ENCODE data around the gene ATR.

ATR gene

DNA sequence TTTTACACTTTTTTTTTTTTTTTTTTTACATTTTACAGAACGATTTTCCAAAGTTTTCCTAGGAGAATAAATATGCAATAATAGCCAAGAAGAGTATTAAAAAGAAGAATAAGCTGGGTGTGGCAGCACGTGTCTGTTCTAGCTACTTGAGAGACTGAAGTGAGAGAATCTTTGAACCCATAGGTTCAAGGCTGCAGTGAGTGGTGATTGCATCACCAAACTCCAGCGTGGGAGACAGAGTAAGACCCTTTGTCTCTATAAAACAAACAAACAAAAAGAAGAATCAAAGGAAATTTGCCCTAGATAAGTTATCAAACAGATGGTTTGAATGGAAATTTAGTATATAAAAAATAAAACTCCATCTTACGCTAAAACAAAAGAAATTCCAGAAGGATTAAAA is 144.0 kb downstream of the ATR start:
- no peaks in the 10 kb centered on the region for H3K36me3 ChIP-seq (ENCODE audit: control insufficient read depth, insufficient read depth, low read length)
- H3K27ac ChIP-seq: no peak overlapping the region
- no peak overlapping the region for H3K9ac ChIP-seq
- H3K9me3 ChIP-seq (ENCODE audit: control insufficient read depth, low read length): no peaks in the 10 kb centered on the region
- H3K27me3 ChIP-seq (ENCODE audit: control insufficient read depth, insufficient read depth, low read length): no peaks in the 10 kb centered on the region
- H3K79me2 ChIP-seq: peaks cover 7% of the 10 kb centered on the region
- no peaks in the 10 kb centered on the region for H3K4me1 ChIP-seq
- H3K4me2 ChIP-seq (ENCODE audit: low read length): no peak overlapping the region
- TF ChIP-seq, protein P1, sequence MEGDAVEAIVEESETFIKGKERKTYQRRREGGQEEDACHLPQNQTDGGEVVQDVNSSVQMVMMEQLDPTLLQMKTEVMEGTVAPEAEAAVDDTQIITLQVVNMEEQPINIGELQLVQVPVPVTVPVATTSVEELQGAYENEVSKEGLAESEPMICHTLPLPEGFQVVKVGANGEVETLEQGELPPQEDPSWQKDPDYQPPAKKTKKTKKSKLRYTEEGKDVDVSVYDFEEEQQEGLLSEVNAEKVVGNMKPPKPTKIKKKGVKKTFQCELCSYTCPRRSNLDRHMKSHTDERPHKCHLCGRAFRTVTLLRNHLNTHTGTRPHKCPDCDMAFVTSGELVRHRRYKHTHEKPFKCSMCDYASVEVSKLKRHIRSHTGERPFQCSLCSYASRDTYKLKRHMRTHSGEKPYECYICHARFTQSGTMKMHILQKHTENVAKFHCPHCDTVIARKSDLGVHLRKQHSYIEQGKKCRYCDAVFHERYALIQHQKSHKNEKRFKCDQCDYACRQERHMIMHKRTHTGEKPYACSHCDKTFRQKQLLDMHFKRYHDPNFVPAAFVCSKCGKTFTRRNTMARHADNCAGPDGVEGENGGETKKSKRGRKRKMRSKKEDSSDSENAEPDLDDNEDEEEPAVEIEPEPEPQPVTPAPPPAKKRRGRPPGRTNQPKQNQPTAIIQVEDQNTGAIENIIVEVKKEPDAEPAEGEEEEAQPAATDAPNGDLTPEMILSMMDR (IDR thresholded peaks at IDR 0.05): no peak
- no peak overlapping the region for H3K4me3 ChIP-seq (ENCODE audit: low read depth, low read length)
- no peak overlapping the region for H2AFZ ChIP-seq

DNA sequence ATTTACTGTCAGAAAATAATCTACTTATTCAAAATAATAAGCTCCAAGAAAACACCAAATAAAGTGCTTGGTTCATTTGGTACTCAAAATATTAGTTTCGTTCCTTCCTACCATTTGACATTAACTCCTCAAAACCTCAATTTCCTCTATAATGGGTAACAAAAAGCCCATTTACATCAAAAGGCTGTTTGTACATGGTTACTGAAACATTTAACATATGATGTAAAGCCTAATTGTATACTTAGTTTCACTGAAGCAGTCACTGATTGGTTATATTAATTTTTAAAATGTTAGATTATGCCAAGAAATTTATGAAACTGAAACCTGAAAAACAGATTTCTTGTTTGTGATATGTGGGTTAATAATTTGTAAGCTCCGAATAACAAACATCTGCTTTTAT is 145.4 kb downstream of the ATR start:
- Histone ChIP-seq H3K36me3 (ENCODE audit: control insufficient read depth, insufficient read depth, low read length) (no peaks in the 10 kb centered on the region), H3K4me1 (no peaks in the 10 kb centered on the region), H3K9ac (no peak overlapping the region), H2AFZ (no peak overlapping the region), H3K27ac (no peak overlapping the region), H3K27me3 (ENCODE audit: control insufficient read depth, insufficient read depth, low read length) (no peaks in the 10 kb centered on the region), H3K4me3 (ENCODE audit: low read depth, low read length) (no peak overlapping the region), H3K79me2 (peaks cover 3% of the 10 kb centered on the region), H3K4me2 (ENCODE audit: low read length) (no peak overlapping the region), H3K9me3 (ENCODE audit: control insufficient read depth, low read length) (no peaks in the 10 kb centered on the region)
- TF ChIP-seq, protein P1 (IDR thresholded peaks at IDR 0.05): no peak

DNA sequence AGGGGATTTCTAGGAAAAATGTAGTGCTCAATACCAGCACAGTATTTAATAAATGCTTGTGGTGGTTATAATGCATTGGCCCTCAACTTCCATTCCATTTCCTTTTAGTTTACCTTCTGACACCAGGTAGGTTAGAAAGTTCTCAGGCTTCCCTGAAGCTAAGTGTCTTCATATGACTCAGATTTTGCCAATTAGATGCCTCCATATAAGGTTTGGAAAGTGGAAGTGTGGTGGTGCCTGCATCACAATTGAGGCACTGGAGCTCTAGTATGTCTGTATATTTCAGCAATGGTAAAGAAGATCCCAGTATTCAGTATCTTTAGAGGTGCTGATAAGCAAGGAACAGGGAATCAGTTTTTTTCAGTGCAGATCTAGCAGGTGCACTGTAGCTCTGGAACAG is 149.0 kb downstream of the ATR start:
- TF ChIP-seq, protein P1 (IDR thresholded peaks at IDR 0.05): no peak

DNA sequence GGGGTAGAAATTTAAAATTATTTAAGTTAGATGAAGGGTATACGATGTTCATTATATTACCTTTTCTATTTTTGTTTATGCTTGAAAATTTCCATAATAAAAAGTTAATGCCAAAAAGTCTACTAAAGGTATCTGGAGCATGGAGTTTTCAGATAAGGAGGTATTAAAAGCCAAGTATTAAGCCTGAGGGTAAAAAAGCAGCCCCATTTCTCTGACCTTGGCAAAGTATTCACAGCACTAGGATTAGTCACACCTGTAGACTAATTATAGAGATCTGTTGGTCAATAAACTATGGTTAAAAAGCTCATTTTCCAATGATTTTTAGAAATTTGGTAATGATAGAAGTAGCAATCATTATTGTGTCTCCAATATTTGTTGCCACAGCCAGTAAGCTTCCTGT is 153.8 kb downstream of the ATR start:
- TF ChIP-seq, protein P1 (IDR thresholded peaks at IDR 0.05): no peak
- H2AFZ ChIP-seq: no peak overlapping the region
- no peaks in the 10 kb centered on the region for H3K4me1 ChIP-seq
- no peaks in the 10 kb centered on the region for H3K36me3 ChIP-seq (ENCODE audit: control insufficient read depth, insufficient read depth, low read length)
- H3K4me3 ChIP-seq (ENCODE audit: low read depth, low read length): no peak overlapping the region
- no peak overlapping the region for H3K4me2 ChIP-seq (ENCODE audit: low read length)
- no peaks in the 10 kb centered on the region for H3K27me3 ChIP-seq (ENCODE audit: control insufficient read depth, insufficient read depth, low read length)
- H3K9me3 ChIP-seq (ENCODE audit: control insufficient read depth, low read length): no peaks in the 10 kb centered on the region
- no peak overlapping the region for H3K9ac ChIP-seq
- no peak overlapping the region for H3K27ac ChIP-seq
- no peaks in the 10 kb centered on the region for H3K79me2 ChIP-seq

More for the DNA sequence above, 149.0 kb downstream of the ATR start:
- Histone ChIP-seq H3K9ac (no peak overlapping the region), H3K36me3 (ENCODE audit: control insufficient read depth, insufficient read depth, low read length) (no peaks in the 10 kb centered on the region), H3K4me3 (ENCODE audit: low read depth, low read length) (no peak overlapping the region), H3K9me3 (ENCODE audit: control insufficient read depth, low read length) (no peaks in the 10 kb centered on the region), H3K27ac (no peak overlapping the region), H3K4me1 (no peaks in the 10 kb centered on the region), H3K79me2 (no peaks in the 10 kb centered on the region), H3K27me3 (ENCODE audit: control insufficient read depth, insufficient read depth, low read length) (no peaks in the 10 kb centered on the region), H3K4me2 (ENCODE audit: low read length) (no peak overlapping the region), H2AFZ (no peak overlapping the region)

DNA sequence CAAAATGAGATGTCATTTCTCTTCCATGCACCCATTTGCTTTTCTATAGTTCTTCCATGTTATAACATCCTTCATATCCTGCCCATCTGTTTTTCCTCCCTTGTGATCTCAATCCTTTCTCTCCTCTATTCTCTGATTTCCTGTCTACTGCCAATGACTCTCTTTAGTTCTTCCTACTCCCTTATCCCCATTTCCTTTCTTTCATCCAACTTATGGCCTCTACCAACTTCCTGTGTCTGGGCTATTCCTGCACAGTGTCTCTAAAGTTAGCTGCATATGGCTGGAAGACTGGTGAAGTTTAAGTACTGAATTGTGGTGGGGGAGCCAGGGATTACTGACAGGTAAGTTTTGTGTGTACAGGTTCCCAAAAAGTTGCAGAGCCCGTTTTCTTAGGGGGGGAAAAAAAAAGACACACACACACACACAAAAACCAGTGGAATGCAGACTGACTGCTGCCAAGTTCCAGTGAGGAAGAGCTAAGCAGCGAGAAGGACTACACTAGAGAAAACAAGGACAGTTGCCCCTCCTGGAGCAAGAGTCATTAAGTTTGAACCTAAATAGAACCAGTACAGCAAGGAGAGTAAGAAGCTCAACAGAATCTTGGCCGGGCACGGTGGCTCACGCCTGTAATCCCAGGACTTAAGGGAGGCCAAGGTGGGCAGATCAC is 159.5 kb downstream of the ATR start:
- no peak overlapping the region for H3K4me3 ChIP-seq (ENCODE audit: low read depth, low read length)

More for the DNA sequence above, 159.5 kb downstream of the ATR start:
- Histone ChIP-seq H3K27ac (no peak overlapping the region), H2AFZ (no peak overlapping the region), H3K4me2 (ENCODE audit: low read length) (no peak overlapping the region), H3K79me2 (no peaks in the 10 kb centered on the region), H3K27me3 (ENCODE audit: control insufficient read depth, insufficient read depth, low read length) (no peaks in the 10 kb centered on the region), H3K4me1 (no peaks in the 10 kb centered on the region), H3K36me3 (ENCODE audit: control insufficient read depth, insufficient read depth, low read length) (no peaks in the 10 kb centered on the region), H3K9ac (no peak overlapping the region), H3K9me3 (ENCODE audit: control insufficient read depth, low read length) (no peaks in the 10 kb centered on the region)
- TF ChIP-seq, protein P1 (IDR thresholded peaks at IDR 0.05): no peak

Measured in parathyroid adenoma (tissue), 2 donors.